IPS-11a (cell line): ENCODE results near the gene ZNF621.
"Not testable (repeated sequence)": the region's sequence is repeated elsewhere in the genome, so short reads cannot be mapped to it uniquely, and the experiment has no call there.

ENCODE experiments used
- H3K4me3 ChIP-seq: one replicate; pipeline ENCODE4 v1.5.1; 2013; ENCODE audit warnings: low read depth, low read length, control low read depth

ZNF621 gene

GRCh38 chr3:40534283-40534682 lies 9.5 kb downstream of the ZNF621 start:
- no peak overlapping the region for H3K4me3 ChIP-seq

DNA sequence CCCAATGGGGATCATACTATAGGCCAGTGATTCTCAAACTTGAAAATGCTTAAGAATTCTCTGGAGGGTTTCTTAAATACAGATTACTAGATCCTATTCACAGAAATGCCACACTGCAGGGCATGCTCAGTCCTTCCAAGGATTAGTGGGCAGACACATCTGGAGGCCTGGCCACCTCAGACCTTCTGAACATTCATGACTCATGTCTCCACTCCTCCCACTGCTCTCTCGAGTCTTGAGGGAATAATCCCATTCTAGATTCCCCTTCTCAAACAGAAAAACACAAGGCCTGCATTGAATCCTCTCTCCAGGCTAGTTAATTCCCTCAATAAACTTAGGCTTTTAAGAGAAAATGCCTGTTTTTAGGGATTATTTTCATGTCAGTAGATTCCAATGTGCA lies 22.1 kb downstream of the ZNF621 start:
- H3K4me3 ChIP-seq = no peak overlapping the region

DNA sequence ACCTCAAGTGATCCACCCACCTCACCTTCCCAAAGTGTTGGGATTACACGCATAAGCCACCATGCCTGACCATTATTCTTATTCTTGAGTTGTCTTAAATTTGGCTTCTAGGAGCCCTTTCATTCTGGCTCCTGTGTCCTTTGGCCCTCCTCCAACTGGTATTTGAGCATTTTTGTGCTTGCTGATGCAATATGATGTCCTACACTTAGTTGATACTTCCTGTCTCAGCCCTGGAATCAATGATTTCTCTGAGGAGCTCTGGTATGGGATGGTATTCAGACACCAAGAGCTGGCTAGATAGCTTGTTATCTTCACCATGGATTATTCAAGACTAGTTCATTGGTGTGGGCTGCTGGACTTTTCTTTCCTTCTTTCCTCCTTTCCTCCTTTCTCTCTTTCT lies 25.4 kb downstream of the ZNF621 start:
- no peak overlapping the region for H3K4me3 ChIP-seq

GRCh38 chr3:40557575-40558161 lies 32.9 kb downstream of the ZNF621 start:
- no peak overlapping the region for H3K4me3 ChIP-seq

DNA sequence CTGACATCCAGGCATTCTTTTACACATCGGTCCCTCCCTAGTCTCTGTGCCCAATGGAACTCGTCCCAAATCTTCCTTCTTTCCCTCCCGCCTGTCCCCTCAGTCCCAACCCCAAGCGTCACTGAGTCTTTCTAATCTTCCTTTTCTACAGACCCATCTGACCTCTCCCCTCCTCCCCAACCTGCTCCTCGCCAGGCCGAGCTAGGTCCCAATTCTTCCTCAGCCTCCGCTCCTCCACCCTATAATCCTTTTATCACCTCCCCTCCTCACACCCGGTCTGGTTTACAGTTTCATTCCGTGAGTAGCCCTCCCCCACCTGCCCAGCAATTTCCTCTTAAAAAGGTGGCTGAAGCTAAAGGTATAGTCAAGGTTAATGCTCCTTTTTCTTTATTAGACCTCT lies 37.7 kb downstream of the ZNF621 start:
- H3K4me3 ChIP-seq = not testable (repeated sequence)

DNA sequence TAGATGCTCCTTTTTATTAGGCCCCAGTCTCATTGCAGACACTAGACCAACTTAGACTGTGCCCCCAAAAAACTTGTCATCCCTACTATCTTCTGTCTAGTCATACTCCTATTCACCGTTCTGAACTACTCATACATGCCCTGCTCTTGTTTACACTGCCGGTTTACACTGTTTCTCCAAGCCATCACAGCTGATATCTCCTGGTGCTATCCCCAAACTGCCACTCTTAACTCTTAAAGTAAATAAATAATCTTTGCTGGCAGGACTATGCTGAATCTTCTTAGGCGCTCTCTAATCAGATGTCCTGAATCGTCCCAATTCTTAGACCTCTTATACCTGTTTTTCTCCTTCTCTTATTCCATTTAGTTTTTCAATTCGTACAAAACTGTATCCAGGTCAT lies 40.9 kb downstream of the ZNF621 start:
- not testable (repeated sequence) for H3K4me3 ChIP-seq

DNA sequence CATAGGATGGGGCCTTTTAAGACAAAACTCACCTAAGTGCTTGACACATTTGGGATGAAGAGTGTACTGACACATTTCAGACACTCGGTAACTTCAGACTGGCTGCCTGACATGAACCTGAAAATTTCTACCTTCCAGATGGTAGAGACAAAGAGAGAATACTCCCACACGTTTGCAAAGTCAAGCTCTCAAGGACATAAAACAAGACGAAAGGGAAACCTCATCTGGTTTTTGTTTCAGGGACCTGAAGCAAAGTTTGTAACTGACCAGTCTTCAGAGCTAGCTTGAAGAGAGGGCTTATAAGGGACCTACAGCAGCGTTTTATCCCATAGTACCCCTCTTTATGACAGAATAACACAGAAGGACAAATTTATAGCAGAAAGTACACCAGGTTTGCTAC lies 41.9 kb downstream of the ZNF621 start:
- H3K4me3 ChIP-seq = no peak overlapping the region

GRCh38 chr3:40572588-40572987 lies 47.8 kb downstream of the ZNF621 start:
- H3K4me3 ChIP-seq = no peak overlapping the region

DNA sequence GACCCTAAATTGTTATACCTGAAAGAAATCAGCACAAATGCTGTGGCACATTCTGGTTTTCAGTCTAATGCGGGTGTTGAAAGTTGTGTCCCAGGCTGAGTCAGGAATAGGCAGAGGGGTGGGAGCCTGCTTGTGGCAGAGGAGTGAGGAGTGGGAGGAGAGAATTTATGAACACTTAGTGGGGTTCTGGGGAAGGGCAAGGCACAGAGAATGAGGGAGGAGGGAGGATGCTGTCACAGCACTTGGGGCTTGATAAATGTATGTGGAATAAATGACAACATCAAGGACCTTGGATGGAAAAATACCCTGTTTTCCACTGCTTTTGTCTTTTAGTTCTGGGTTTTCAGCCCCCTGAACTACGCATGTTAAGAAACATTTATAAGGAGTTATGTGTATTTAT lies 49.3 kb downstream of the ZNF621 start:
- H3K4me3 ChIP-seq = no peak overlapping the region

GRCh38 chr3:40574661-40575060 lies 49.9 kb downstream of the ZNF621 start:
- no peak overlapping the region for H3K4me3 ChIP-seq

GRCh38 chr3:40576396-40576795 lies 51.6 kb downstream of the ZNF621 start:
- no peak overlapping the region for H3K4me3 ChIP-seq

DNA sequence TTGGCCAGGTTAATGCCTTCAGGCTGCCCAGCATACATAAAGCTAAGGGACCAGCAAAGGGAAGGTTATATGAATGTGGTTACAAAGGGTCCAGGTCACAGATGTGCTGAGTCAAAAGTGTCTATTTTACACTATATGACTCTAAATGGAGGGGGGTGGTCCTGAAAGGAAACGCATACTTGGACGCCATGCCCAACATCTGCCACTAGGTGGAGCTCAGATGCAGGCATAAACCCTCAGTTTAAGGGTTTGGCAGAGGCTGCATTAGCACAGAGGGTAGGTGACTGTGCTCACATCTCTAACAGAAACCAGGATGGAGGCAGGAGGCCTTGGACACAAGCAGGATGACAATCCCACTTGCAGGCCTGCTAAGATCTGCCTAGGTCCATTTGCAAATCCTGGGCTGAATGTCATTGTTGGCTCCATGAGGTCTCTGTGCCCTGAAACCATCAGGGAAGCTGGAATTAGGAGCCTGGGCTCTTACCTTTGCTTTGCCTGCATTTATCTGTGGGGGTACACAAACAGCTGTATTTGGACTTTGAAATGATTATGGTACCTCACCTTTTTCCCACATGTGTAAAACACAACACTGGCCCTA lies 55.8 kb downstream of the ZNF621 start:
- no peak overlapping the region for H3K4me3 ChIP-seq

GRCh38 chr3:40581166-40581565 lies 56.4 kb downstream of the ZNF621 start:
- H3K4me3 ChIP-seq = no peak overlapping the region

DNA sequence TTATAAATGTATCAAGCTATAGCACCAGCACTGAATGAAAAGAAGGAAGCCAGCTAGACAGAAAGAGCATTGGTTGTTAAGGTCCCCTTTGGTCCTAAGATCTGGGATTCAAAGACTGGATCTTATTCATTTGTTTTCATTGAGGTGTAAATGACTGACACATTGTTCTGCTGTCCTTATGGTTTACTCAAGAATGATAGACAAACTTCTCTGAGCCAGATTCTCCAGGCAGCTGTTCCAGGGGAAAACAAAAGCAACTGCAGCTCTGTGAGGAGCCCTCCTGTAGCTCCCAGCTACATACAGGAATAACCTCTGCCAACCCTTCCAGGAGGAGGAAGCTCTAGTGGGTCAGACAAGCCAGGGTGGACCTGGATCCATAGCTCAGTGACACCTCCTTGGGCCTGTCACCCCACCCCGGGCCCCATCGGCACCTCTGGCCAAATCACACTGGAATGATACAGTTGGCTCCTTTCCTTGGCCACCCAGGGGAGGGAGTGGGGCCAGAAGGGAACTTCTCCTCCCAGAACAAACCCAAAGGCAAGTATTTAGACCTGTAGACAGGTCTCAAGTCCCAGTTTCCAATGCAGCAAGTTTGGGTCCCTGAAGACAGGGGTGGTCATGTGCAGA lies 57.8 kb downstream of the ZNF621 start:
- no peak overlapping the region for H3K4me3 ChIP-seq

DNA sequence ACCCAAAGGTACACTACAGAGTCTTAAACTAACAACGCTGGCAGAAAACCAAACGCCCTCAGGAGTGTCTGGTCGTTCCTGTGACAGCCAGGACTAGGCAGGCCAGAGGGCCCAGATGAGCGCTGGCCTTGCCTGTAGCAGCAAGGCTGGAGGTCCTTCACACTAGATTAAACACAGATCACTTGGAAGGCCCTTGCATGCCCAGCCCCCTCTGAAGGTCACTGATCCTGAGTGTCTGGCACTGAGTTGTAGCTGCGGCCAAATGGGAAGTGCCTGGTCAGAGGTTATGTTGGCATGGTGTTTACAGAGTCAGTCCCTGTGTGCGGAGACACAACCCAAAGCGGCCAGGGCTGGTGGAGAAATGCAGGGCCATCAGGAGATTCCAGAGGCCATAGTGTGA lies 58.9 kb downstream of the ZNF621 start:
- H3K4me3 ChIP-seq = no peak overlapping the region

DNA sequence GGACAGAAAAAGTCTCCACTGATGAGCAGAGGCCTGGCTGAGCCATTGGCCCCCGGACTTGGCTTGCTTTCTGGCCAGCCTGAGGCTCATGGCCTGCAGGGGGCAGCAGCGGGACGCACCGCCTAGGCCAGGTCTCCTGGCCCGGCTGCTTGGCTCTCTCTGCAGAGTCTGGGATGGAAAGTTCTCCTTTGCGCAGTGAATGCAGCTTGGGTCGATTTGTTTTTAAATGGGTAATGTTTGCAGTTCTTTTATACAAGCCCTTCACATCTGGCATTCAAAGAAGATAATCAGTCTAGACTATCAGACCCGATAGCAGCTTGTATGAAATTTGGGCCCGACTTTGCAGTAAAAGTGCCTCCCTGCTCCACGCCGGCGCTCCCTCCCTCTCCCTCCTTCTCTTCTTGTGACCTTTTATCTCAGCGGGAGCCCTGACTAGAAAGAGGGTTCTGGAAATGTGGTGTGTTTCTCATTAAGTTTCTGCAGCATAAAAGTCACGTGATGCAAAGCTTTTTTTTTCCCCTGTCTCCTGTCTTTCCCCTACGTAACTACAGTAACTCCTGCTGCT lies 59.9 kb downstream of the ZNF621 start:
- peak overlapping the region; percentile 30 for H3K4me3 ChIP-seq

- H3K4me3 ChIP-seq = no peak overlapping the region
Observed at GRCh38 chr3:40585381-40586016, 60.7 kb downstream of the ZNF621 start.

DNA sequence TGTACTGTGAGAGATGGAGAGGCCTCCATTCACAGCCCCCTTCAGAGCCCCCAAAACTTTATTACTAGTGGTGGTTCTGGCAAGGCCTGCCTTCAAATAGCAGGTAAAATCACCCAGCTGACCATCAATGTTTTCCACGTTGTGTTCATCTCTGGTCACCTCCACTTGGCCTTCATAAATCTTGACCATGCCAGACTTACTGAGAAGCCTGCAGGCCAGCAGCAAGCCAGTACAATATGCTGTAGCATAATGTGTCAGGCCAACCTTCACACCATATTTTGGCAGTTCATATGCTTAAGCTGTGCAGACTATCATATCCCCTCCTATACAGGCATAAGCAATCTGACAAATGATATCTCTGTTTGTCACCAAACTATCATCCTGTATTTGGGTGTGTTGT lies 62.1 kb downstream of the ZNF621 start:
- no peak overlapping the region for H3K4me3 ChIP-seq

GRCh38 chr3:40588406-40588805 lies 63.6 kb downstream of the ZNF621 start:
- H3K4me3 ChIP-seq = no peak overlapping the region
